HL-60 (cell line): ENCODE results near the gene ERO1A.

Experiments used
- DNase-seq, 2 experiments: peaks; one replicate each; pipeline ENCODE4 v3.0.0-alpha.2; 2010 to 2020; ENCODE audit warnings: low read depth in 1 of 2, low spot score in 1 of 2
- H3K27ac ChIP-seq: fragments of 250-450 bp; sonication (Bioruptor Pico); replicated peaks from 2 replicates; pipeline ENCODE4 v1.5.1; 2020; ENCODE audit warnings: mild to moderate bottlenecking, moderate library complexity
- H3K27me3 ChIP-seq: fragments of 250-450 bp; sonication (Bioruptor Pico); 2 replicates; pipeline ENCODE4 v1.5.1; 2021; ENCODE audit warnings: mild to moderate bottlenecking, moderate library complexity; ENCODE audit not compliant: insufficient read depth, poor library complexity, severe bottlenecking
- H3K4me3 ChIP-seq: replicated peaks from 2 replicates; pipeline ENCODE4 v1.5.1; 2011; ENCODE audit warnings: mild to moderate bottlenecking, control low read depth, low read length; ENCODE audit not compliant: insufficient read depth
- CTCF ChIP-seq: IDR thresholded peaks from one replicate; pipeline ENCODE4 v1.5.1; 2011; ENCODE audit warnings: low read length, control low read depth, inconsistent platforms; ENCODE audit not compliant: insufficient read depth
- GABPA ChIP-seq: IDR thresholded peaks from 2 replicates; pipeline ENCODE4 v1.6.1; 2012; ENCODE audit warnings: low read depth
- POLR2AphosphoS5 ChIP-seq: IDR thresholded peaks from 2 replicates; pipeline ENCODE4 v1.6.1; 2012; ENCODE audit warnings: low read depth
- SPI1 ChIP-seq: IDR thresholded peaks from 2 replicates; pipeline ENCODE4 v1.6.1; 2012; ENCODE audit warnings: low read depth, mild to moderate bottlenecking, borderline replicate concordance
- TF ChIP-seq, protein P1 (sequence below): IDR thresholded peaks from 2 replicates; pipeline ENCODE4 v1.6.1; 2012; ENCODE audit warnings: low read depth; ENCODE audit not compliant: insufficient replicate concordance

ERO1A gene

GRCh38 chr14:52706724-52707706 lies 11.7 kb upstream of the ERO1A start, which contains the start of gene PSMC6:
Gene PSMC6 (plus strand): TSS chr14:52707200. CDS start chr14:52707220, 20 bp downstream.
- Histone ChIP-seq H3K4me3 (peak within 1 kb of the TSS; percentile 77), H3K27ac (peak within 1 kb of the TSS; percentile 77), H3K27me3 (no peaks in the 10 kb centered on the region)
- TF ChIP-seq CTCF (no peak), SPI1 (peak; percentile 39; the same call in 1 of the 2 replicates), POLR2AphosphoS5 (peak; percentile 81), GABPA (peak; percentile 44; the same call in 1 of the 2 replicates)
- TF ChIP-seq, protein P1, sequence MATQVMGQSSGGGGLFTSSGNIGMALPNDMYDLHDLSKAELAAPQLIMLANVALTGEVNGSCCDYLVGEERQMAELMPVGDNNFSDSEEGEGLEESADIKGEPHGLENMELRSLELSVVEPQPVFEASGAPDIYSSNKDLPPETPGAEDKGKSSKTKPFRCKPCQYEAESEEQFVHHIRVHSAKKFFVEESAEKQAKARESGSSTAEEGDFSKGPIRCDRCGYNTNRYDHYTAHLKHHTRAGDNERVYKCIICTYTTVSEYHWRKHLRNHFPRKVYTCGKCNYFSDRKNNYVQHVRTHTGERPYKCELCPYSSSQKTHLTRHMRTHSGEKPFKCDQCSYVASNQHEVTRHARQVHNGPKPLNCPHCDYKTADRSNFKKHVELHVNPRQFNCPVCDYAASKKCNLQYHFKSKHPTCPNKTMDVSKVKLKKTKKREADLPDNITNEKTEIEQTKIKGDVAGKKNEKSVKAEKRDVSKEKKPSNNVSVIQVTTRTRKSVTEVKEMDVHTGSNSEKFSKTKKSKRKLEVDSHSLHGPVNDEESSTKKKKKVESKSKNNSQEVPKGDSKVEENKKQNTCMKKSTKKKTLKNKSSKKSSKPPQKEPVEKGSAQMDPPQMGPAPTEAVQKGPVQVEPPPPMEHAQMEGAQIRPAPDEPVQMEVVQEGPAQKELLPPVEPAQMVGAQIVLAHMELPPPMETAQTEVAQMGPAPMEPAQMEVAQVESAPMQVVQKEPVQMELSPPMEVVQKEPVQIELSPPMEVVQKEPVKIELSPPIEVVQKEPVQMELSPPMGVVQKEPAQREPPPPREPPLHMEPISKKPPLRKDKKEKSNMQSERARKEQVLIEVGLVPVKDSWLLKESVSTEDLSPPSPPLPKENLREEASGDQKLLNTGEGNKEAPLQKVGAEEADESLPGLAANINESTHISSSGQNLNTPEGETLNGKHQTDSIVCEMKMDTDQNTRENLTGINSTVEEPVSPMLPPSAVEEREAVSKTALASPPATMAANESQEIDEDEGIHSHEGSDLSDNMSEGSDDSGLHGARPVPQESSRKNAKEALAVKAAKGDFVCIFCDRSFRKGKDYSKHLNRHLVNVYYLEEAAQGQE = peak; percentile 58
- DNase-seq = peak; percentile 78 to 93

- Histone ChIP-seq H3K4me3 (peak overlapping the region; percentile 77; the same call in 1 of the 2 replicates), H3K27ac (peak overlapping the region; percentile 77), H3K27me3 (no peaks in the 10 kb centered on the region)
- TF ChIP-seq POLR2AphosphoS5 = no peak
- no peak for TF ChIP-seq SPI1
- no peak for TF ChIP-seq CTCF
- no peak for TF ChIP-seq GABPA
- TF ChIP-seq, protein P1 = no peak
- DNase-seq = peak in 1 of 2 experiments; percentile 32
These were observed 10.9 kb upstream of the ERO1A start for GRCh38 chr14:52706286-52706685.

DNA sequence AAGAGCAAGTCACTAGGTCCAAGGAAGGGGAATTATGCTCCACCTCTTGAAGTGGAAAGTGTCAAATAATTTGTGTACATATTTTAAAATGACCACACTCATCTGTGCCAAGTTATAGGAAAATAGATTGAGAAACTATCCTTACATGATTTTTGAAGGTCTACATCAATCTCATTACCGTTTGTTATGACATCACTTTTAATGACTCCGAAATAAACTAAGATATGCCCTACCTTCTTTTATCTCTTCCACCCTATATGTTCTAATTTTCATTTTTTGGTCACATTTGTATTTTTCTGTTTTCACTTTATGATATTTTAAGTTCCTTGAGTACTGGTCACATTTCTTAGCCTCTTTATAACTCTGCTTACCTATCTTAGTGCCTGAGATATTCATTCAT lies 8.3 kb upstream of the ERO1A start:
- no peak overlapping the region for H3K27ac ChIP-seq
- no peaks in the 10 kb centered on the region for H3K27me3 ChIP-seq
- H3K4me3 ChIP-seq = no peak overlapping the region
- no peak for DNase-seq
- TF ChIP-seq, protein P1 = no peak
- TF ChIP-seq GABPA = no peak
- no peak for TF ChIP-seq CTCF
- TF ChIP-seq SPI1 = no peak
- TF ChIP-seq POLR2AphosphoS5 = no peak
